ENCODE data around the gene NT5M.

NT5M gene

DNA sequence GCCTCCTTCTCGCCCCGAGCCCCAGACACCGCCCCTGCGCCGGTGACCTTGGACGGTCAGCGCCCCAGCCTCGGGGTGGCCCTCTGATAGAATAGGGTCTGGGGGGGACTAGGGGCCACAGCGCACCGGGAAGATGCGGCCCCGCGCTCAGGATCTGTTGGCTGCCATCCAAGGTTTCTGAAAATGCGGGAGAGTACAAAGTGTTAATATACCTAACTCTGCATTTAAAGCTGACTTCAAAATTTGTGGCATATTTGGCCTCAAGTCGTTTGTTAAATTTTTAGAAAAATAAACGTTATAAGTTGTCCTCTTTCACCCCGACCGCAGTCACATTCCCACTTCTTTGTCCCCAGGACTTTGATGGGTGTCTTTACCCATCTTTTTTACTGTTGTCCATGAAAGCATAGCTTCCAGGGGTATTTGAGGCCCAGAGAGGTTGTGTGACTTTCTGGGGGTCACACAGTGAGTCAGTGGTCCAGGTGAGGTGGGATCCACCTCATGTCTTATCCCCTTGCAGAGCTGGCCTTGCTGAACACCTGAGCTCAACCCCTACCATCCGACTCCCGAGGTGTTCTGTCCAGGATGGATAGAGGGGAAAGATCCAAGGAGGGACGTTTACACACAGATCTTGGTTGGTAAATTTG lies 796 bp downstream of the NT5M start:
- no peak for DNase-seq

GRCh38 chr17:17304521-17304985 lies 1.4 kb downstream of the NT5M start:
- no peak for DNase-seq

- no peak for DNase-seq
Measured at GRCh38 chr17:17305281-17305801, 2.2 kb downstream of the NT5M start.

- no peak for DNase-seq
Measured at GRCh38 chr17:17309356-17309755, 6.2 kb downstream of the NT5M start.

- DNase-seq: no peak
Measured at GRCh38 chr17:17313350-17313991, 10.3 kb downstream of the NT5M start.

DNA sequence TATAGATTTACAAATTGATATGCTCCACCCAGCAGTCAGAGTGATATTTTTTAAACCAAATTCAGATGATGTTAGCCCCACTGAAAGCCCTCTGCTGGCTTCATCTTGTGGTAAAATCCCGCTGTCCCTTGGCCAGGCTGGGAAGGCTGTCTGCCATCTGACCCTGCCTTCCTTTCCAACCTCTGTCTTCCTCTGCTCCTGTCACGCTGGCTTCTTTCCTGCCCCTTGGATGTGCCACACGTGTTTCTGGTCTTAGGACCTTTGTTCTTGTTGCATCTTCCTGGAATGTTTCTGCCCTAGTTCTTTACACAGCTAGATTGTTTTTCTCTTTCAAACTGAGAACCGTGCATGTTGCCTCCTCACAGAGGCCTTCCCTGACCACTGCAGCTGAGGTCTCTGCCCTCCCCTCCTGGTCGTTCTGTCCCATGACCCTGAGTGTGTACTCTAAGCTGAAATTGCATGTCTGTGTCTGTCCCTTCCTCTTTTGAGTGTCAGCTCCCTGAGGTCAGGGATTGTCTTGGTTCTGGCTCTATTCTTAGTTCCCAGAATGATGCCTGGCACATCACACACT lies 11.4 kb downstream of the NT5M start:
- DNase-seq: no peak

DNA sequence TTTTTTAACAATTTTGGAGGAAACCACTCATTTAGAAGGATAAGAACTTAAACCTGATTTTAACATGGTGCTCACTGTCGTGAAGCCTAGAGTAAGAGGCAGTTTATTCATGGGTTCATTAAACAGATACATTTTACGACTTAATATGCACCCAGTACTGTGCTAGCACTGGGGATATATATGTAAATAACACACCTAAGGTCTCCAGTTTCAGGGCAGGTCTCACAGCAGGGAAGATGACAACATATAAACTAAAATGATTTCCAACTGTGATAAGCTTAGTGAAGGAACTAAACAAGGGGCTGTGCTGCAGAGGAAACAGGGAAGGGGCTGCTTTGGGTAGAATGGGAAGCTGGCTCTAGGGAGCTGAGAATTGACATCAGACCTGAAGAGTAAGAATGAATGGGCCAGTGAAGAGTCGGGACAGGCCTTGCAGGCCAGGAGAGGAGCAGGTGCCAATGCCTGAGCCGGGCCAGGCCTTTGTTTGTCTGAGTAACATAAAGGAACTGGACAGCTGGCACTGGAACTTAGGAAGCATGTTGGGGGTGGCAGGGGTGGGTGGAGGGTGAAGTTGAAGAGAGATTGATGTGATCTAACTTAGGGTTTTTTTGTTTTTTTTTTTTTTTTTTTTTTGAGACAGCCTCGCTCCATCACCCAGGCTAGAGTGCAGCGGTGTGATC lies 12.1 kb downstream of the NT5M start:
- no peak for DNase-seq

DNA sequence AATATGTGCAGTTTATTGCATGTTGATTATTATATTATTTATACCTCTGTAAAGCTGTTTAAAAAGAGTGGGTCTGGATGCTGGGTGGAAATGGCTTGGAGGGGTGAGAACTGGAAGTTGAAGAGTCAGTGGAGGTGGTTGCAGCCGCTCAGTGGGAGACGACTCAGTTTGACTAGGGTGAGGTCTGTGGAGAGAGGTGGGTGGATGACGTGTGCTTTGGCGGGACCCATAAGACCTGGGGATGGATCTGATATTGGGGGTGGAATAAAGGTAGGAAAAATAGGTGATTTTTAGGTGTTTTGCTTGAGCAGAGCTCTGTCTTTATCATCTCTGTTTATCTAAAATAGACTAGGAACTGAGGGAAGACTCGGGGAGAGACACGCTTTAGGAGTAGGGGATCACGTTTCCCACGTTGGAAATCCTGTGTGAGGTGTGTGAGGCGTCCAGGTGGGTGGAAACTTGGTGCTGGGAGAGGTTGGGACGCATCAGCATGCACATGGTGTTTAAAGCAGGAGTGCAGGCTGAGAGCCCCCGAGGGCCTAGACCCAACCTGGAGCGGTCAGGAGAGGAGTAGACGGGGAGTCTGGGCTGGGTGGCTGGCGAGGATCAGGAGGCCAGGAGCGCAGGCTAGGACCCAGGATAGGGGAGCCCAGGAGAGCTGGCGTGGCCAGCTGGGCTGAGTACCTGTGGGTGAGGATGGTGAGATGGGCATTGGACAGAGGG lies 17.2 kb downstream of the NT5M start:
- no peak for DNase-seq

- DNase-seq: no peak
Measured at GRCh38 chr17:17320911-17321220, 17.7 kb downstream of the NT5M start.

GRCh38 chr17:17321356-17322025 lies 18.3 kb downstream of the NT5M start:
- no peak for DNase-seq

- no peak for DNase-seq
Measured at GRCh38 chr17:17322516-17323510, 19.6 kb downstream of the NT5M start.

GRCh38 chr17:17324616-17325015 lies 21.4 kb downstream of the NT5M start:
- no peak for DNase-seq

GRCh38 chr17:17325228-17325627 lies 22.1 kb downstream of the NT5M start:
- DNase-seq: no peak

DNA sequence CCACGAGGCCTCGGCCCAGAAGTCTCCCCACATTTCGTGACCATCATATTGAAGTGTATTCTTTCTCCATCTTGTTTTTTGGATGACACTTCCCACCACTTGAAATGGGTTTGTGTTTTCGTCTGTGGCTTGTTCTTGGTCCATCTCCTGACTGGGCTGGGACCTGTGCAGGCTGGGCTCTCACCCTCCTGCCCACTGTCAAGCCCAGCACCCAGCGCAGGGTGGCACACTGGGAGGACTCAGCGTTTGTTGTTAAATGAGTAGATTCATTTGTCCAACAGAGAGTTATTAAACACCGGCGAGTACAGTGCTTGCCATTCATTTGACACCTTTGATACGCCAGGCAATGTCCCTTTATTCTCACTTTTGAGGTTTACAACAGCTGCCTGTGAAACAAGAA lies 22.6 kb downstream of the NT5M start:
- no peak for DNase-seq

- DNase-seq: no peak
Measured at GRCh38 chr17:17326275-17326875, 23.2 kb downstream of the NT5M start.

DNA sequence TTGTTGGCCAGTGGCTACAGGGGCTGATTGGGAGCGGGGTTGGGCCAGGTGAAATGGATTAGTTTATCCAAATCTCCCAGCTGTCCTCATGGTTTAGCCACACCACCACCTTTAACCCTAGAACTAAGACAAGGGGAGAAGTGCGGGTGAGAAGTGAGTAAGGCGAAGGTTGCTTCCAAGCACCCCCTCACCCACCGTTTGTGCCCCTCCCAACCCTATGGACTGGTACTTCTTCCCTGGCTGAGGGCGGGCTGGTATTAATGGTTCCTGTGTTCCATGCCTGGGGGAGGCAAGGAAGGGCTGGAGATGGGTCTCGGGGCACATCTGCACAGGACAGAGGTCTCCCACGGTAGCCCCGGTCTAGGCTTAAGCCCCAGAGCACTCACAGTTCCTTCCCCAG lies 25.1 kb downstream of the NT5M start:
- DNase-seq: no peak

- DNase-seq: no peak
Measured at GRCh38 chr17:17341452-17341851, 38.3 kb downstream of the NT5M start.

DNA sequence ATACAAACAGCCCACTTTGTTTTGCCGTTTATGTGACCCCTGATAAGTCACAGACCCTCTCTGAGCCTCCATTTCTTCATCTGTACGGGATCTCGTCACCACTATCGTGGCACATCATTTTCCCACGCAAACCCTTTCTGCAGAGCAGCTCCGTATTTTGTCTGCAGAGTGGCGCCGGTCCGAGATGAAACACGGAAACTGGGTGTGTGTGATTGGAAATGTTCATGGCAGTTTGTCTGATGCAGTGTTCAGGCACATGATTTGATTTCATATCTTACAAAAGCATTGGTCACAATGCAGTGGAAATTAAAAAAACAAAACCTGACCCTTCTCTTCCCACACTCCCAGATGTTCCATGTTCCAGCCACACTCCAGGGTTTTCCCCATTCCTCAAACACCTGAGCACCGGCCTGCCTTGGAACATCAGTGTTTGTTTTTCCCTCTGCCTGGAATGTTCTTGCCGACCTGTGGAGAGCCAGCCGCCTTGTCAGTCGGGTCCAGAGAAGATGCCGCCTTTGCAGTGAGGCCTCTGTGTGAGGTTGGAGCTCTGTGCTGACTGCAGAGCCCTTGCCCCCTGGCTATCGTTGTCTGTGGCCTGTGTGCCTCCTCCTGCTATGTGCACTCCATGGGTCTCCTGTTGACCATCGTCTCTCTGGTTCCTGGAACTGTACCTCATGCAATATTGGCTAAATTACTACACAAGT lies 39.2 kb downstream of the NT5M start:
- DNase-seq: no peak

DNA sequence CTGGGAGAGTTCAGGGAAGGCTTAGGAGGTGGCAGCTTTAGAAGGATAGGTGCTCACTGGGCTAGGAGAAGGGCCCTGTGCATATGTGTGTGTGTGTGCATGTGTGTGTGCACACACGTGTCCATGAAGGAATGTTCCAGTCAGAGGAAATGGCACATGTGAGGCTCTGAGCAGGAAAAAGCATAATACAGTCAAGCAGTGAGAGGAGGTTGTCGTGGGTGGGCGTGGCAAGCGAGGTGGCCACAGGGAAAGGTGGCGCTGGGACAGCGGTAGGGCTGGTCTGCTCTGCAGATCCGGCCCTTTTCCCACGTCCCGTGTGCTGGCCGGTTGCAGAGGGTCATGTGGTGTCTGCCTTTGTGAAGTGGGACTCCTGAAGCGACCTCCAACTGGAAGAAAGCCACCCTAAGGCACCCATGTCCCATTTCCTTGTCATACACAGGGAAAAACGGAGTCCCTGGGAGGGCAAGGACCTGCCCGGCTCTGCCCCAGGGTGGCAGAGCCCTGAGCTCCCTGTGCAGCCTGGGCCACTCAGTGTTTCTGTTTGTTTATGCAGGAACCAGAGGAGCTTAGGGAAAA lies 40.1 kb downstream of the NT5M start:
- no peak for DNase-seq

Measured in NCI-H1092 (cell line).